ENCODE data around the gene PIP4K2A. TPM values are rescaled to one million over a fixed set of nuclear protein-coding genes. Genes with fewer than 3 reads are reported as not detected.

The PIP4K2A gene
- total RNA-seq, 4 donors from 2014 or later, result 6.8 to 34.7 (median 15.4) TPM

DNA sequence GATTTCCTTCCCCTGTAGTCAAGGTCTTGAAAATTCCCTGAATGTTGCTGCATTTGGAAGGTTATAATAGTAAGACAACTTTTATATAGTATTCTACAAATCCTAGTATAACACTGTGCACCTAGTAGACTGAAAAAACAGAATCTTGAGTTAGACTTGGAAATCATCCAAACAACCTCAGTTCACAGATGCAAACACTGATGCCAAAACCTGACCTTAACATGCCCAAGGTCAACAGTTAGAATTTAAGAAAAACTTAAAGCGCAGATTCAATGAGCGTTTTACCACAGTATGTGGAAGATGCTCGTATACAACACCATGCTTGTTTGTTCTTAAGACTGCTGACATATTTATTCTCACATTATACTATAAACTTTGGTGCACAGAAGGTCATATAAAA, 3.0 kb downstream of the PIP4K2A start:
- Histone ChIP-seq H3K4me1 (peaks cover 0 to 24% (median 11%) of the 10 kb centered on the region in 4 donors), H3K27ac (peak overlapping the region in 1 of 4 donors; percentile 59), H3K27me3 (no peaks in the 10 kb centered on the region), H3K4me3 (peak overlapping the region in 1 of 4 donors; percentile 79), H3K9me3 (no peaks in the 10 kb centered on the region), H3K36me3 (no peaks in the 10 kb centered on the region)
- no peak for DNase-seq
- TF ChIP-seq POLR2A (IDR thresholded peaks at IDR 0.05), result no peak
- TF ChIP-seq CTCF (IDR thresholded peaks at IDR 0.05), result no peak

GRCh38 chr10:22710139-22710745, 4.1 kb downstream of the PIP4K2A start:
- H3K27me3 ChIP-seq, result no peaks in the 10 kb centered on the region
- TF ChIP-seq CTCF (IDR thresholded peaks at IDR 0.05), result no peak
- TF ChIP-seq POLR2A (IDR thresholded peaks at IDR 0.05), result no peak
- peak in 2 of 3 donors; percentile 47 to 65 for DNase-seq
- H3K9me3 ChIP-seq, result no peaks in the 10 kb centered on the region
- H3K27ac ChIP-seq, result peak overlapping the region in 1 of 4 donors; percentile 59
- peak overlapping the region in 2 of 4 donors; percentile 9 to 15 for H3K4me3 ChIP-seq
- H3K4me1 ChIP-seq, result peaks cover 0 to 27% (median 13%) of the 10 kb centered on the region in 4 donors
- no peaks in the 10 kb centered on the region for H3K36me3 ChIP-seq

- H3K9me3 ChIP-seq, result no peaks in the 10 kb centered on the region
- H3K4me3 ChIP-seq, result no peak overlapping the region
- TF ChIP-seq CTCF (IDR thresholded peaks at IDR 0.05) (no peak), POLR2A (IDR thresholded peaks at IDR 0.05) (no peak)
- DNase-seq, result no peak
- no peaks in the 10 kb centered on the region for H3K36me3 ChIP-seq
- H3K27ac ChIP-seq, result no peak overlapping the region
- no peaks in the 10 kb centered on the region for H3K27me3 ChIP-seq
- peaks cover 0 to 26% (median 7%) of the 10 kb centered on the region in 4 donors for H3K4me1 ChIP-seq
These were observed 5.6 kb downstream of the PIP4K2A start for GRCh38 chr10:22708772-22709171.

- no peak for DNase-seq
- no peak for TF ChIP-seq CTCF (IDR thresholded peaks at IDR 0.05)
- no peak for TF ChIP-seq POLR2A (IDR thresholded peaks at IDR 0.05)
- no peaks in the 10 kb centered on the region for H3K36me3 ChIP-seq
- peaks cover 0 to 36% (median 12%) of the 10 kb centered on the region in 4 donors for H3K4me1 ChIP-seq
- no peaks in the 10 kb centered on the region for H3K27me3 ChIP-seq
- no peaks in the 10 kb centered on the region for H3K9me3 ChIP-seq
- H3K27ac ChIP-seq, result peak overlapping the region in 1 of 4 donors; percentile 35
- H3K4me3 ChIP-seq, result no peak overlapping the region
These were observed 8.9 kb downstream of the PIP4K2A start for GRCh38 chr10:22705527-22705926.

DNA sequence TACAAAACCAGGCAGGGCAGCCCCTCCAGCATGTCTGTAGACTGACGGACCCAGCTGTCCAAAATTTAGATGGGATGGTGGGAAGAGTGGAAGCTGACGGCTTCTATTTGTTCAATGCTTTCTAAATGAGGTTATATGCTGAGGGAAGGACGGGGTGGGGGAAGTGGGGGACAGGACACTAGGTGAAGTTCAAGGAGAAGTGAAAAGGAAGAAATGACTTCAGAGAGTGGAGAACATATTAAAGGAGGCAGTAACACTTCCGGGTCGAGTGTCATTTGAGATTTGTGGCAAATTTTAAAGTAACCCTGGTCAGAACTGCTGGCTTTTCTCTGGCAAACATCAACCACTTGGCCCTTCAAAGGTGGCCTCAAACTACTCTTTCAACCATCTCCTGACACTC, 9.4 kb downstream of the PIP4K2A start:
- no peaks in the 10 kb centered on the region for H3K36me3 ChIP-seq
- H3K27ac ChIP-seq, result peak overlapping the region in 1 of 4 donors; percentile 35
- no peaks in the 10 kb centered on the region for H3K27me3 ChIP-seq
- TF ChIP-seq POLR2A (IDR thresholded peaks at IDR 0.05) (no peak), CTCF (IDR thresholded peaks at IDR 0.05) (no peak)
- H3K4me1 ChIP-seq, result peaks cover 0 to 42% (median 11%) of the 10 kb centered on the region in 4 donors
- no peak for DNase-seq
- H3K9me3 ChIP-seq, result no peaks in the 10 kb centered on the region
- H3K4me3 ChIP-seq, result no peak overlapping the region
